Measurements from ENCODE around the gene ZNF821.
"Not testable (repeated sequence)": the region's sequence is repeated elsewhere in the genome, so short reads cannot be mapped to it uniquely, and the experiment has no call there.

ZNF821 gene, protein sequence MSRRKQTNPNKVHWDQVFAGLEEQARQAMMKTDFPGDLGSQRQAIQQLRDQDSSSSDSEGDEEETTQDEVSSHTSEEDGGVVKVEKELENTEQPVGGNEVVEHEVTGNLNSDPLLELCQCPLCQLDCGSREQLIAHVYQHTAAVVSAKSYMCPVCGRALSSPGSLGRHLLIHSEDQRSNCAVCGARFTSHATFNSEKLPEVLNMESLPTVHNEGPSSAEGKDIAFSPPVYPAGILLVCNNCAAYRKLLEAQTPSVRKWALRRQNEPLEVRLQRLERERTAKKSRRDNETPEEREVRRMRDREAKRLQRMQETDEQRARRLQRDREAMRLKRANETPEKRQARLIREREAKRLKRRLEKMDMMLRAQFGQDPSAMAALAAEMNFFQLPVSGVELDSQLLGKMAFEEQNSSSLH

DNA sequence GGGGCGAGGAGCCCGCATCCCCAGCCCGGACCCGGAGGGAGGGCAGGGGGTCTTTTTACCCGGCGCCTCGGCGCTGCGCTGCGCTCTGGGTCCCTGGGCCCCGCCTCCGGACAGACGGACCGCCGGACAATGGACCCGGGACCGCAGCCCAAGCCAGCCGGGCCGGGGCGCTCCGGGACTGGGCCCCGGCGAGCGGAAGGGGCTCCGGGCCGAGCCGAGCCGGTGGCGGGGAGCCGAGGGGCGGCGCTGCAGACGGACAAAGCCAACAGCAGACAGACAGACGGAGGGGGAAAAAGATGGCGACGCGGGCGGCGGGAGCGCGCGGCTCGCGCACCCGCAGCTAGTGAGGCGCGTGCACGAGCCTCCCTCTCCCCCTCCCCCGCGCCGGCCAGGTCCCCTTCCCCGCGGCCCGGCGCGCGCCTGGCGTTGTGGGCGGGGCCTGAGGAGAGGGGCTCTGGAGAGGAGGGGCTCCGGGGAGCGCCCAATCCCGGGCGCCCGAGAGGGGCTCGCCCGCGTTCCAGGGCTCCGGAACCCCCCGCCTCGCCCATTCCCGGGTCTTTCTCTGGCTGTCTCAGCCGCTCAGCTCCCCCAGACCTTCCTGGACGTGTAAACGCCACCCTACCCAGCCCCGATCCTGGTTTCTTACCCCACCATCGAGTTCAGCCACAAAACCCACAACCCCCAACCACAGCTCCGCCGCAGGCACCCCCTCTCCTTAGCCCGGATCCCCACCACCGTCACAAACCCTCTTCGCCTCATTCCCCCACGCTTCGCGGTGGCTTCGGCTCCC lies at the start of gene ZNF821:
Gene ZNF821 (minus strand): TSS at position 334 of the 790 bp plus-strand sequence. CDS start 4,236 bp downstream, outside the sequence.
- DNase-seq (ENCODE audit: low read depth): peak; percentile 70

DNA sequence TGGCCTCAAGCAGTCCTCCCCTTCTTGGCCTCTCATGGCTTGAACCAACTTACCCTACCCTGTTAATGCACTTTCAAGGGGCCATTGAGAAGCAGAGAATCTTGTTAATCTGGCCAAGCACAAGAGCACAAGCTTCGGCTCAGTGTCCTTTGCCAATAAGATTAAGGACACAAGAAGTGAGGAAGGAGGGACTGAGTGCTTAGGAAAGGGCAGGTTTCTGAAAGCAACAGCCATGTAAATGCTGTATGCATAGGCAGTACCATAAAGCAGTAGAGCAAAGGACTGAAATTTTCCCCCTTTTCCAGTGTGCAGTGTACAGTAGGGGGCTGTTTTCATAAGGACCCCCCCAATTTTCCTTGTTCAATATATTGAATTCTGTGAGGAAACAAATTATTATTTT lies 49.0 kb upstream of the ZNF821 start:
- DNase-seq (ENCODE audit: low read depth): no peak

DNA sequence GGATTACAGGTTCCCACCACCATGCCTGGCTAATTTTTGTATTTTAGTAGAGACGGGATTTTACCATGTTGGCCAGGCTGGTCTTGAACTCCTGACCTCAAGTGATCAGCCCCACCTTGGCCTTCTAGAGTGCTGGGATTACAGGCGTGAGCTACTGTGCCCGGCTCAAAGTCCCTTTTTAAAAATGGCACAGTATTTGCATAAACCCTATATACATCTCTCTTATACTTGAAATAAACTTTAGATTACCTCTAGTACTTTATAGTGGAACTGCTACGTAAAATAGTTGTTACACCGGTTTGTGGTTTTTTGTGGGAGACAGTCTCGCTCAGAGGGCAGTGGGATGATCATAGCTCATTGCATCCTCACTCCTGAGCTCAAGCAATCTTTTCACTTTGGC lies 47.6 kb upstream of the ZNF821 start:
- no peak for DNase-seq (ENCODE audit: low read depth)

DNA sequence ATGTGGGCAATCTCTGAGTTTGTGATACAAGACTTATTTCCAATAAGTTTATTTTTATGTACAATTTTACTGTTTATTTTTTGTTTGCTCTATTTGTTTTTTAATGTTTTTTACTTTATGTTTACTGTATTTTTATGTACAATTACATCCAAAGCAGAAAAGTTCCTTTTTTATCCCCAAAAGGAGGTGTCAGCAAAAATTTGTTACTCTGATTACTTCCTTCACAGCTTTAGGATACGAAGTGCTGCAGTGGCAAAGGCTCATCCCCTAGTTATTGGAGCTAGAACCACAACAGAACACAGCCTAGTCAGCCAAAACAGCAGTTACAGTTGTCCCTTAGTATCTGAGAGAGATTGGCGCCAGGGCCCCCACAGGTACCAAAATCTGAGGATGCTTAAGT lies 47.0 kb upstream of the ZNF821 start:
- no peak for DNase-seq (ENCODE audit: low read depth)

DNA sequence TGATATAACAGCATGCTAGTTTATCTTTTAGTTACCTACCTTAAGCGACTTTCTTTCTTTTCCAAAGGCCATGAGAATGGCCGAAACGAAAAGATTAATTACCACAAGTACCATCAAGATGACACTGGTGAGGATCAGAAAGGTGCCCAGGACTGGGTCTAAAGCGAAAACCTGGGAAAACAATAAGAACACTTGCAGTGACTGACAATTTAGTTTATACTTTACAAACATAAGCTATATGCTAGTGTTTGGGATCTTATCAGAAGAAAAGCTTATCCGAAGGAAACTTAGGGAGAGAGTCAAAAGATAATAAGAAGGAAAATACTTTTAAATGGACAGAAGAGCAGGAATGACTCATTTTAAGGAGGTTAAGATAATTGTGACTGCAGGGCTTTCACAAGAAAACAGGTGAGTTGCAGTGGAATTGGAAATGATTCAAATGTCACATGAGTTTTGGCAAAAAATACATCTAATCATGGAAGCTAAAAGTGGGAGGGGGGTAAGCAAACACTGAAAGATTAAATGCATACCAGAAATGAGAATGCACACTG lies 46.1 kb upstream of the ZNF821 start:
- DNase-seq (ENCODE audit: low read depth): no peak

DNA sequence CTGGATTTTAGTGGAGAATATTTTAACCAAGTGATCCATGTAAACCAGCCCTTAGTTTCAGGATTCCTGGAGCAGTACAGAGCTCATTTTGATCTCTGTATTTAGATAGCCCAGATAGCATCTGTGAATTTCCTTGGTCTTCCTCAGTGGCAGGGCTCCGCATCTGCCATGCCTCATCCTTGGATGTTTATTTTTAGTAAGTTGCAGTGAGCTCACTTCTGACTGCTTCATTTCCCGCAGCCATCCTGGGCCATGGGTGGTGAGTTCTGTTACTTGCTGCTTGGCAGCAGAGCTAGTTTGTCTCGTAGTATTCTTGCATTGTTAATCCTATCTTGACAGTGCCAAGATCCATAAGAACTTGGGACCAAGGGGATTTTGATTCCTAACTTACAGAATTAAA lies 45.1 kb upstream of the ZNF821 start:
- peak; percentile 90 for DNase-seq (ENCODE audit: low read depth)

DNA sequence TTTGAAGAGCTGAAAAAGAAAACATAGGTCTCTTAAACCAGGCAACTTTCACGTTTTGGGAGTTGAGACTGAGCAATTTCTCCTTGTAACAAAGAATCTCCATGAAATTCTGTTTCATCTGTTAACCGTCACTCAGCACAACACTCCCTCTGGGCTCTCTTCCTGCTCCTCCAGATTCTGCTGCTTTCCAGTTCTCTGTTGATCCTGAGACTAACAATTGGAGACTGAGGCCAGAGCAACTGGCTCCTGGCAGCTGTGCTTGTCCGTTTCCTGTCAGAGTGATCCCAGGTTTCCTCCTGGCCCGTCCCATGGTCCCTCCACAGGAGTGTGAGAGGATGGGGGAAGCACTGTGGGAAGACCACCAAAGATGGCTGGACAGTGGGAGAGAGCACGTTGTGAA lies 43.8 kb upstream of the ZNF821 start:
- no peak for DNase-seq (ENCODE audit: low read depth)

DNA sequence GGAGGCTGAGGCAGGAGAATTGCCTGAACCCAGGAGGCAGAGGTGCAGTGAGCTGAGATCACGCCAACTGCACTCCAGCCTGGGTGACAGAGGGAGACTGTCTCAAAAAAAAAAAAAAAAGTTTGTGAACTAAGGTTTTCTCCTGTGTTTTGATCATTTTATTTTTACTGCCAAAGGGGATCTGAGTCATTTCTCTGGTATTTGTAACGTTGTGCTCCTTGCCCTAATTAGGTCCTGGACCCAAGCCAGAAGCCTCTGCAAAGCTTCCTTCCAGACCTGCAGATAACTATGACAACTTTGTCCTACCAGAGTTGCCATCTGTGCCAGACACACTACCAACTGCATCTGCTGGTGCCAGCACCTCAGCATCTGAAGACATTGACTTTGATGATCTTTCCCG lies 43.4 kb upstream of the ZNF821 start:
- peak; percentile 97 for DNase-seq (ENCODE audit: low read depth)

DNA sequence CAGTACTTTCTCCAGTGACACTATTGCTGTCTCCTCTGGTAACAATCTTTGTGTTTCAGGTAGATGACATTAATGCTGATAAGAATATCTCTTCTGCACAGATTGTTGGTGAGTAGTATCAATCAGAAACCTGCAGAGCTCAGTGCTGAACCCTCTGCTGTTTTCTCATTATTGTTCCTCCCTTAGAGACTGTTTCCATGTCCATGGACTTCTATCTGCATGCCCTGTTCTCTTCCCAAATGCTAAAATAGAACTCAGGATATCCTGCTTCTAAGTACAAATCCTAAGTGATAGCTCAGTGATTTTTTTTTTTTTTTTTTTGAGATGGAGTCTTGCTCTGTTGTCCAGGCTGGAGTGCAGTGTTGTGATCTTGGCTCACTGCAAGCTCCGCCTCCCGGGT lies 40.7 kb upstream of the ZNF821 start:
- no peak for DNase-seq (ENCODE audit: low read depth)

DNA sequence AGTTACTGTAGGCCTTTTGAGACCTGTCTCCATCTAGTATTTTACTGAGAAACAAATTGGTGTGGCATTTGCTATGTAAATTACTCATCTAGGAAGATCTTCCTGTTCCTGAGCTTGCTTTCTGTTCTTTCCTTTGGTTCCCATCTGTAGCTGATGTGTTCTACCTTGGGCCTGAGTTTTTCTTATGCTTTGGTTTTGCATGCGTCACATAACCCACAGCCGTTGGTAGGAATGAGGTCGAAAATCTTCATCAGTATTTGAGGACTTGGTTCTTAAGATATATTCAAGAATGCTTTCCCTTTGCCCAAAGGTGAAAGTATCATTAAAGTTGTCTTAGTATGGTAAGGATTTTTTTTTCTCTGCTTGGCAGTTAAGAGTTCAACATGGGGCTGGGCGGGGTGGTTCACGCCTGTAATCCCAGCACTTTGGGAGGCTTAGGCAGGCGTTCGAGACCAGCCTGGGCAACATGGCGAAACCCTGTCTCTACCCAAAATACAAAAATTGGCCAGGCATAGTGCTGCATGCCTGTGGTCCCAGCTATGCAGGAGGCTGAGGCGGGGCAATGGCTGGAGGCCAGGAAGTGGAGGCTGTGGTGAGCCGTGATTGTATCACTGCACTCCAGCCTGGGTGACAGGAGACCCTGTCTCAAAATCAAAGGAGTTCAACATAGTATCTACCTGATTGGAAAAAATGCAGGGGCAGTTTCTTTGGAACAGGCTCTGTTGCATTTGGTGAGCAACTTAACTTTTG lies 40.1 kb upstream of the ZNF821 start:
- peak; percentile 66 for DNase-seq (ENCODE audit: low read depth)

DNA sequence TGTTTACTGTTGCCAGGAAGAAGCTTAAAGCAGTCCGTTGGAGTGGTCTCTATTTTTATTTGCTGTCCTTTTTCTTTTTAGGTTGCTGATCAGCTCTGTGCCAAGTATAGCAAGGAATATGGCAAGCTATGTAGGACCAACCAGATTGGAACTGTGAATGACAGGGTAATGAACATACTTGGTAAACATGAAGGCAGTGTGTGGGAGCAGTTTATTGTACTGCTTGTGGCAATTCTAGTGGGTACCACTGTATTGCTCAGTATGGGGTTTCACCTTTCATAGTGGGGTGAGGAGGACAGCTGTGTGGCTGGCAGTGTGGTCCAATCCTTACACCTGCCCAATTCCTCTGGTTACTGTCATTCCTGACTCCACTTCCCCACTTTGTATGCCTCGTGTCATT lies 36.7 kb upstream of the ZNF821 start:
- no peak for DNase-seq (ENCODE audit: low read depth)

DNA sequence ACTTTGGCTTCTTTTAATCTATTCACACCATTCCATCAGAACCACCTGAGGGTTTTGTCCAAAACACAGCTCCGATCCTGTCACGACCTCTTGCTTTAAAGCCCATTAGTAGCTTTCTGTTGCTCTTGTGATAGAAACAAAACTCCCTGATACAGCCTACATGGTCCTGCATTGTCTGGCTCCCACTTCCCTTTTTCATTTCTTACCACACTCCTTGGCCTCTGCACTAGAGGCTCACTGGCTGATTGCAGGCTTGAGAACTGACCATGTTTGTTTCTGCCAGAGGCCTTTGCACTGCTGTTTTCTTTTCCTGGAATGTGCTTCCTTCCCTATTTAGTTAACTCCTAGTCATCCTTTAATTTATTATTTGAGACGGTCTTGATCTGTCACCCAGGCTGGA lies 35.1 kb upstream of the ZNF821 start:
- no peak for DNase-seq (ENCODE audit: low read depth)

DNA sequence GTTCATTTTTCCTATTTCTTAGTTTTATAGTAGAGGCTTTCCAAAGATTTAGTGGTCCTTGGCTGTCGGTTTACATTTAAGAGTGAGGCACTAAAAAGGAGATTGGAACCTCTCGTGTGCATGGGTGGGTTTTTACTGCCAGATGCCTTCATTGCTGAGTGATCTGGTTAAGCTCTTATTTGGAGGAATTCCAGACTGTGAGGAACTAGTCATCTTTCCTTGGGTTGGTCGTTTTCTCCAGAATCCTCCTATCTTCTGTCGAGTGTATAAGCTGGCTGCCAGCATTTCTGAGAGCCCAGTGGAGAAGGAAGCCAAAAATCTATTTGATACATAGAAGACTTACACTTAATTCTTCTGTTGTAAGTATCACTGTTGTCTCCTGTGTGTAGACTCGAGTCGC lies 33.9 kb upstream of the ZNF821 start:
- DNase-seq (ENCODE audit: low read depth): peak; percentile 76

DNA sequence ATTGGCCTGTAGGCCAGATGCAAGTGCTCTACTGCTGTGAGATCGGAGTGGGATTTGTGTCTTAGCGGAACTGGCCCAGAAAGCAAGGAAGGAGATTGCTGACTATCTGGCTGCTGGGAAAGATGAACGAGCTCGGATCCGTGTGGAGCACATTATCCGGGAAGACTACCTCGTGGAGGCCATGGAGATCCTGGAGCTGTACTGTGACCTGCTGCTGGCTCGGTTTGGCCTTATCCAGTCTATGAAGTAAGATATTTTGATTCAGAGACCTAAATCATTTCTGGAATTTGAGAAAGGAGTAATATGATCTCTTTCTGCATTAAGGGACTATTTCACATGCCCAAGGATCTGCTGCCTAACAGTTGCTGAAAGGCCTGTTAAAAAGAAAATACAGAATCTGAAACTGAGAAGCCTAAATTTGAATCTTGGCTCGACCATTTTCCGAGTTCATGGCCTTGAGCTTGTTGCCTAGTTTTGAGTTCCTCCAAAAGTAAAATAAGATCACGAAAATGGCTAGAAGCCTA lies 32.5 kb upstream of the ZNF821 start:
- DNase-seq (ENCODE audit: low read depth): peak; percentile 29

DNA sequence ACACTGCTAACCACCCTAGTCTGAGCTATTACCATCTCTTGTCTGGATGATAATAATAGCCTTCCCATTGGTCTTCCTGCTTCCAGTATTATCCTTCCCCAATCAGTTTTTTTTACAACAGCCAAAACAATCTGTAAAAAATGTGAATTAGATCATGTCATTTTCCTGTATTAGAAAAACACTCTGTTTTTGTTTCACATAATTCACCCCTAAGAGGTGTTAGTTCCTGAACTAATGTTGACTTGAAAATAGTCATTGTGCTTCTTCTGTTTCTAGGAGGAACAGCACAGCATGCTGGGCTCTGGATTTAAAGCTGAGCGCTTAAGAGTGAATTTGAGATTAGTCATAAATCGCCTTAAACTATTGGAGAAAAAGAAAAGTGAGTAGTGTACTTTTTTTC lies 31.4 kb upstream of the ZNF821 start:
- DNase-seq (ENCODE audit: low read depth): no peak

DNA sequence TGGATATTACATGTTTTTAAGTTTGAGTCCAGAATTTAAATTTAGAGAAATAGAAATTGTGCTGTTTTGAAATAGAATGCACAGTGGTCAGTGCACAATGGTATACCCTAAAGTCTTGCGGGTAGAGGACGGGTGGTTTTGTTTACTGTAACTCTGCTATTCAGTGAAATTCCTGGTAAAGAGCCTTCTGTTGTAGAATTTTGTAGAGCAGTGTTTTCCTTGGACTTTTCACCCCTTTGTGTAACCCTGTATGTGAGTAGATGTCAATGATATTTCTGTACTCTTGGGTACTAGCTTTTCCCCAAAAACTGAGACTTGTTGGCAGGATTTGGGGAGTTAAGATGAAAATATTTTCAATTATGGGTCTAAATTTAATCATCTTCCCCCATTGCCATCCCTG lies 30.8 kb upstream of the ZNF821 start:
- no peak for DNase-seq (ENCODE audit: low read depth)

DNA sequence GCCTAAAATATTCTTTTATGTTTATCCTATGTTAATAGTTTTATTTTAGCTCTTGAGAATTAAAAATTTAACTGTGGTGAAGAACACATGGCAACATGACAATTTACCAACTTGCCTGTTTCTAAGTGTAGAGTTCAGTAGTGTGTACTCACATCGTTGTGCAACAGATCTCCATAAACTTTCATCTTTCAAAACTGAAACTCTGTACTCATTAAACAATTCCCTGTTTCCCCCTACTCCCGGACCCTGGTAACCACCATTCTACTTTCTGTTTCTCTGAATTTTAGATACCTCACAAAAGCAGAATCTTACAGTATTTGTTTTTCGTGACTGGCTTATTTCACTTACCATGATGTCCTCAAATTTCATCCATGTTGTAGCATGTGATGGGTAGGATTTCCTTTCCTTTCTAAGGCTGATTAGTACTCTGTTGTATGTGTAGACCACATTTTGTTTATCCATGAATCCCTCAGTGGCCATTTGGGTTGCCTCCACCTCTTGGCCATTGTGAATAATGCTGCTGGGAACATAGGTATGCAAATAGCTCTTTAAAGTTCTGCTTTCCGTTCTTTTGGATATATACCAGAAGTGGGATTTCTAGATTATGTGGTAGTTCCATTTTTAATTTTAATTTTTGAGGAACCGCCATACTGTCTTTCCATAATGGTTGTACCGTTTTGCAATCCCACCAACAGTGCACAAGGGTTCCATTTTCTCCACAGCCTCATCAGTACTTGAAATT lies 28.7 kb upstream of the ZNF821 start:
- no peak for DNase-seq (ENCODE audit: low read depth)

DNA sequence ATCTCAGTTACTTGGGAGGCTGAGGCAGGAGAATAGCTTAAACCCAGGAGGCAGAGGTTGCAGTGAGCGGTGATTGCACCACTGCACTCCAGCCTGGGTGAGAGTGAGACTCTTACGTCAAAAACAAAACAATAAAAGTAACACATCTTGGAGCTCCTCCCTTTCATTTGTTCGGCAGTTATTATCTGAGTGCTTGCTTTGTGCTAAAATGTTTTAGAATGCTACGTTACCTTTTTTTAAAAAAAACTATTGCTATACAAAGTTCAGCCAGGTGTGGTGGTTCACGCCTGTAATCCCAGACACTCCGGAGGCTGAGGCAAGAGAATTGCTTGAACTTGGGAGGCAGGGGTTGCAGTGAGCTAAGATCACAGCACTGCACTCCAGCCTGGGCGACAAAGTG lies 27.1 kb upstream of the ZNF821 start:
- DNase-seq (ENCODE audit: low read depth): no peak

DNA sequence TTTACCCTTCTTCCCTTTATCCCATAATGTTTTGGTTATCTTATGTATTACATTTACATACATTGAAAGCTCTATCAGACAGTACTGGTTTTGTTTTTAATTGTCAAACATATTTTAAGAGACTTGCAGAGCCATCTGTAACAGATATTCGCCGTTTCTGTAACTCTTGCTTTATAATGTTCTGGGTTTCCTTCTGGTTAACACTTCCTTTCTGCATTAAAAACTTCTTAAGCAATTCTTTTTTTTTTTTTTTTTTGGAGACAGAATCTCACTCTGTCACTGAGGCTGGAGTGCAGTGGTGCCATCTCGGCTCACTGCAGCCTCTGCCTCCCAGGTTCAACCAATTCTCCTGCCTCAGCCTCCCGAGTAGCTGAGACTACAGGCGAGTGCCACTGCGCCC lies 21.8 kb upstream of the ZNF821 start:
- DNase-seq (ENCODE audit: low read depth): not testable (repeated sequence)

DNA sequence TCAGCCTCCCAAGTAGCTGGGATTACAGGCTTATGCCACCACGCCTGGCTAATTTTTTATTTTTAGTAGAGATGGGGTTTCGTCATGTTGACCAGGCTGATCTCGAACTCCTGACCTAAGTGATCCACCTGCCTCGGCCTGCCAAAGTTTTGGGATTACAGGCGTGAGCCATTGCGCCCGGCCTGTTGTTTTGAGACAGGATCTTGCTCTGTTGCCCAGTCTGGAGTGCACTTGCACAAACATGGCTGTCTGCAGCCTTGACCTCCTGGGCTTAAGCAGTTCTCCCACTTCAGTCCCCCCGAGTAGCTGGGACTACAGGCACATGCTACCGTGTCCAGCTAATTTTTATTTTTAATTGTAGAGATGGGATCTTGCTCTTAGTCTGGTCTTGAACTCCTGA lies 20.3 kb upstream of the ZNF821 start:
- DNase-seq (ENCODE audit: low read depth): no peak

DNA sequence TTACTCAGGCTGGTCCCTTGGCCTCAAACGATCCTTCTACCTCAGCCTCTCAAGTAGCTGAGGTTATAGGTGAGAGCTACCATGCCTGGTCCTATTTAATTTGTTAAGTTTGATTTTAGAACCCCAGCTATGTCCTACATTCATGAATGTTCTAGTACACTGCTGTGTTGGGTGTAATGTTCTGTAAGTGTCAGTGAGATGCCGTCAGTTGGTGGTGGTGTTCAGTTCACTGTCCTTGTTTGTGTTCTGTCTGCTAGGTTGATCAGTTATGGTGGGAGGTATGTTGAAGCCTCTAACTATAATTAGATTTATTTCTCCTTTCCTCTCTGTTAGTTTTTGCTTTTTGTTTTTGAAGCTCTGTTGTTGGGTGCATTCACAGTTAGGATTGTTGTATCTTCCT lies 19.6 kb upstream of the ZNF821 start:
- DNase-seq (ENCODE audit: low read depth): no peak

All from EH (cell line).